ENCODE data around the gene AIP. TPM values are rescaled to one million over a fixed set of nuclear protein-coding genes. Genes with fewer than 3 reads are reported as not detected.

The AIP gene
- total RNA-seq, 6 donors from 2014 or later, result 51.1 to 101 (median 75.3) TPM

DNA sequence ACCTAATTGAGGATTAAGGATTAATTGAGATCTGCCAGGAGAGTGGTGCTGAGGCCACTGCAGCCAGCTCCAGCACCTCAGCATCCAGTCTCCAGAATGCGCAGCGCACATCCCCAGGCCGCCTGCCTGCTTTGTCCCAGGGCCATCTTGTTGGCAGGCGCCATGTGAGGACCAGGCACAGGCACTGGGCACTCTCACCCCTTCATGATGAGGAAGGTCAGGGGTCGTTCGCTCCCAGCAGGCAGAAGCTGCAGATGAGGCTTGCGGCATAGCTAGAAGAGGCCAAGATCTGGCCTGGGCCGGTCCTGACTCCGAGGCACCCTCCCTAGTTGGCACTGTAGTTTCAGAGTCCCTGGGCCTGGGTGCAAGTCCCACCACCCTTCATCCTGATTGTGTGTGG, 34.0 kb downstream of the AIP start:
- Histone ChIP-seq H3K27ac (no peak overlapping the region), H3K36me3 (no peaks in the 10 kb centered on the region), H3K4me1 (no peaks in the 10 kb centered on the region), H3K27me3 (no peaks in the 10 kb centered on the region), H3K4me3 (no peak overlapping the region), H3K9me3 (no peaks in the 10 kb centered on the region)
- ATAC-seq (ENCODE audit: low FRiP score in 2 of 2) (no peak), DNase-seq (no peak)
- TF ChIP-seq EP300 (IDR thresholded peaks at IDR 0.05), result no peak
- TF ChIP-seq, protein P1, sequence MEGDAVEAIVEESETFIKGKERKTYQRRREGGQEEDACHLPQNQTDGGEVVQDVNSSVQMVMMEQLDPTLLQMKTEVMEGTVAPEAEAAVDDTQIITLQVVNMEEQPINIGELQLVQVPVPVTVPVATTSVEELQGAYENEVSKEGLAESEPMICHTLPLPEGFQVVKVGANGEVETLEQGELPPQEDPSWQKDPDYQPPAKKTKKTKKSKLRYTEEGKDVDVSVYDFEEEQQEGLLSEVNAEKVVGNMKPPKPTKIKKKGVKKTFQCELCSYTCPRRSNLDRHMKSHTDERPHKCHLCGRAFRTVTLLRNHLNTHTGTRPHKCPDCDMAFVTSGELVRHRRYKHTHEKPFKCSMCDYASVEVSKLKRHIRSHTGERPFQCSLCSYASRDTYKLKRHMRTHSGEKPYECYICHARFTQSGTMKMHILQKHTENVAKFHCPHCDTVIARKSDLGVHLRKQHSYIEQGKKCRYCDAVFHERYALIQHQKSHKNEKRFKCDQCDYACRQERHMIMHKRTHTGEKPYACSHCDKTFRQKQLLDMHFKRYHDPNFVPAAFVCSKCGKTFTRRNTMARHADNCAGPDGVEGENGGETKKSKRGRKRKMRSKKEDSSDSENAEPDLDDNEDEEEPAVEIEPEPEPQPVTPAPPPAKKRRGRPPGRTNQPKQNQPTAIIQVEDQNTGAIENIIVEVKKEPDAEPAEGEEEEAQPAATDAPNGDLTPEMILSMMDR (IDR thresholded peaks at IDR 0.05), result no peak
- no peak for TF ChIP-seq POLR2AphosphoS5 (IDR thresholded peaks at IDR 0.05)
- no peak for TF ChIP-seq POLR2A (IDR thresholded peaks at IDR 0.05)
- WGBS, 2 donors, result 98% methylated on average over 9 of the region's 9 CpGs; no CpG with 5 or more reads in 1 of the 2 donors

DNA sequence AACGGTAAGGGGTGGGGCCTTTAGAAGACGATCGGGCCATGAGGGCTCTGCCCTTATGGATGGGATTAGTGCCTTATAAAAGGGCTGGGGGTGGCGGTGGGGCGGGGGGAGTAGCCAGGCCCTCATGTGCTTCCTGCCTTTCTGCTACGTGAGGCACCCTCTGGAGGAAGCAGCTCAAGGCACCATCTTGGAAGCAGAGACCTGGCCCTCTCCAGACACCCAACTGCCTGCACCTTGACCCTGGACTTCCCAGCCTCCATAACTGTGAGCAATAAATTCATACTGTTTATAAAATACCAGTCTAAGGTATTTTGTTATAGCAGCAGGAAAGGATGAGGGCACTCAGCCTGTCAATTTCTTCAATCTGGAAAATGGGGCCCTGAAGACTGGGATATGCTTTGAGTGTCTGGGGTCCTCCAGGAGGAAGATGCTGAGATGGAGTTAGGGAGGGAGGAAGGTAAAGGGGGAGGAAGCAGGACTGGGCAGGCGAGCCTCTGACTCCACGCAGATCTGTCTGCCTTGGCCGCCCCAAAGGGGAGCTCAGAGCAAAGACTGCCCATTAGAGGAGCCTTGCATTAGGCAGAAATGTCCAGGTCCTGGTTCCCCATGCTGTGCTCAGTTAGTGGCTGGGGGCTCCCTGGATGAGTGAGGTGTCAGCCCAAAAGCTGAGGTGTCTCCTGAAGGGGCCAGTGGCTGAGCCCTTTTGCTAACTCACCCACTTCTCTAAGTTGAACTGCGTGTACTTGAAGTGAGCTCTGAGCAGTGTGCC, 35.1 kb downstream of the AIP start:
- DNase-seq (no peak), ATAC-seq (ENCODE audit: low FRiP score in 2 of 2) (no peak)
- no peak overlapping the region for H3K4me3 ChIP-seq
- no peaks in the 10 kb centered on the region for H3K36me3 ChIP-seq
- H3K27me3 ChIP-seq, result no peaks in the 10 kb centered on the region
- no peak for TF ChIP-seq EP300 (IDR thresholded peaks at IDR 0.05)
- TF ChIP-seq POLR2AphosphoS5 (IDR thresholded peaks at IDR 0.05), result no peak
- no peak overlapping the region for H3K27ac ChIP-seq
- no peaks in the 10 kb centered on the region for H3K4me1 ChIP-seq
- WGBS, 2 donors, result 78 to 88% methylated on average over 6 to 10 of the region's 10 CpGs
- H3K9me3 ChIP-seq, result no peaks in the 10 kb centered on the region

DNA sequence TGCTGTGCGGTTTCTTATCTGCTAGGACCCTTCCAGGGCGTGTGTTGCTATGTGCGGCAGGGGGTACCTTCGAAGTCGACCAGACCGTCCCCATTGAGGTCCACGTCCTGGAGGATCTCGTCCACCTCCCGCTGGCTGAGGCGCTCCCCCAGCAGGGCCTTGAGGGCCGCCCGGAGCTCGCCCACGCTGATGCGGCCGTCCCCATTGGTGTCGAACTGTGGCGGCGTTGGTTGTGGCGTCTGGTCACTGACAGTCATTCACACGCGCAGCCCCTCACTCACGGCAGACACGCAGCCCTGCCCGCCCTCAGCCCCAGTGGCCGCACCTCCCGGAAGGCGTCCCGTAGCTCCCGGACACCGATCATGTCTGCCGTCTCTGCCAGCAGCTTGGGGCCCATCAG, 36.9 kb downstream of the AIP start:
- ATAC-seq (ENCODE audit: low FRiP score in 2 of 2) (no peak), DNase-seq (no peak)
- Histone ChIP-seq H3K9me3 (no peaks in the 10 kb centered on the region), H3K36me3 (no peaks in the 10 kb centered on the region), H3K4me1 (no peaks in the 10 kb centered on the region), H3K4me3 (no peak overlapping the region), H3K27me3 (no peaks in the 10 kb centered on the region), H3K27ac (no peak overlapping the region)
- 92% methylated on average over 22 to 31 of the region's 32 CpGs for WGBS, 2 donors
- no peak for TF ChIP-seq POLR2A (IDR thresholded peaks at IDR 0.05)
- TF ChIP-seq, protein P1 (IDR thresholded peaks at IDR 0.05), result no peak
- no peak for TF ChIP-seq POLR2AphosphoS5 (IDR thresholded peaks at IDR 0.05)
- no peak for TF ChIP-seq EP300 (IDR thresholded peaks at IDR 0.05)

DNA sequence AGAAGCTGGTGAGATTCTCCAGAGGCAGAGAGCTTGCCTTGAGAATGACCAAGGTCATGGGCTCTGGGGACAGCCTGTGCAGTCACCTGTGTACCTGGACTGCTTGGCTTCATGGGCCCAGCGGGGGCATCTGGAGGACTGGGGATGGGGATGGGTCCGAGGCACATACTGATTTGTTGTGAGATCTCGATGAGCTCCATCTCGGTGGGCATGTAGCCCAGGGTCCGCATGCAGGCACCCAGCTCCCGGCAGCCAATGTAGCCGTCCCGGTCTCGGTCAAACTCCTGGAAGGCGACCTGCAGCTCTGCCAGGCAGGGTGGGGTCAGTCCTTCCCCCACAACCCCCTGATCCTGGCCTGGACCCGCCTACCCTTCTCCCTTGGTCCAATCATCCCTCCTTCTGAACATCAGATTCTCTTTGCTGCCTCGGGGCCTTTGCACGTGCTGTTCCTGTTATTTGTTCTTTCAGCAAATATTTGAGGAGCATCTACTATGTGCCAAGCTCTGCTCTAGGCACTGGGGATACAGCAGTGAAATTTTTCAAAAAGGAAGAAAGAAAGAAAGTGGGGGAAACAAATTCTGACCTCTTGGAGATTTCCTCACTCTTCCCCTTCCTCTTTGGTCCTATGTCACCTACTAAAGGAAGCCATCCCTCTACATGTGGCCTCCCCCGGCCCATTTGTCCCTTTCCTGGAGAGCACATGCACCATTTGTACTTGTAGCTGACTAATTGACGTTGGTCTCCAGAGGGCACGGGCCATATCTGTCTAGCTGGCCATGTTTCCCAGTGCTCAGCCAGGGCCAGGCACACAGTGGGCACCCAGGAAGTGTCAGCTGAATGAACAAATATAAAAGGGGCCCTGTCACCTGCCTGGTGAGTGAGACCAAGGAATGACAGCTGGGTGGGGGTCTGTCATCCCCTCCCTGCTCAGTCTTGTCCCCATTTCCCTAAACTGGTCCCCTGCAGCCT, 38.3 kb downstream of the AIP start:
- DNase-seq, result no peak
- Histone ChIP-seq H3K27ac (no peak overlapping the region), H3K4me3 (no peak overlapping the region), H3K9me3 (no peaks in the 10 kb centered on the region), H3K36me3 (no peaks in the 10 kb centered on the region), H3K4me1 (no peaks in the 10 kb centered on the region), H3K27me3 (no peaks in the 10 kb centered on the region)
- no peak for ATAC-seq (ENCODE audit: low FRiP score in 2 of 2)
- TF ChIP-seq POLR2A (IDR thresholded peaks at IDR 0.05) (no peak), POLR2AphosphoS5 (IDR thresholded peaks at IDR 0.05) (no peak), EP300 (IDR thresholded peaks at IDR 0.05) (no peak)
- TF ChIP-seq, protein P1 (IDR thresholded peaks at IDR 0.05), result no peak
- WGBS, 2 donors, result 84 to 91% methylated on average over 14 to 16 of the region's 16 CpGs

DNA sequence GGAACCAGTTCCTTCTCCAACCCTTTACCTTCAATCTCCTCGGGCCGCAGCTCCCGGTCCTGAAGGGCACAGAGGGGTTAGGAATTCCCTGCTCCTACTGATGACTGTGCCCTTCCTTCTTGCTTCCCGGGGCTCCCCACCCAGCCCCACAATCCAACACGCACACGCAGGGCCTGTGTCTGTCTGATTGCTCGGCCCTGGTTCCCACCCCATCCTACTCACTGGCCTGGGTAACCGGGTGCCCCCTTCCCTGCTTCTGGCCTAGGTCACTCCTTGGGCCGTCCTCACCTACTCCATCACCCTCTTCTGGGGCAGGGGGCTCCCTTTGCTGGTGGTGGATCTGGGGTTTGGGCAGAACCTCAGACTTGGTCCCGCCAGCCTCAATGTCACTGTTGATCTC, 39.1 kb downstream of the AIP start:
- H3K27ac ChIP-seq, result no peak overlapping the region
- 82 to 90% methylated on average over 10 of the region's 10 CpGs for WGBS, 2 donors
- no peaks in the 10 kb centered on the region for H3K4me1 ChIP-seq
- H3K27me3 ChIP-seq, result no peaks in the 10 kb centered on the region
- no peaks in the 10 kb centered on the region for H3K9me3 ChIP-seq
- H3K4me3 ChIP-seq, result no peak overlapping the region
- H3K36me3 ChIP-seq, result no peaks in the 10 kb centered on the region
- ATAC-seq (ENCODE audit: low FRiP score in 2 of 2) (no peak), DNase-seq (no peak)
- TF ChIP-seq POLR2AphosphoS5 (IDR thresholded peaks at IDR 0.05), result no peak
- no peak for TF ChIP-seq EP300 (IDR thresholded peaks at IDR 0.05)
- TF ChIP-seq POLR2A (IDR thresholded peaks at IDR 0.05), result no peak
- TF ChIP-seq, protein P1 (IDR thresholded peaks at IDR 0.05), result no peak
